Smooth muscle cell (in vitro differentiated cells): ENCODE data around the gene RGS6. TPM values are rescaled to one million over a fixed set of nuclear protein-coding genes. Genes with fewer than 3 reads are reported as not detected.

Source experiments
- DNase-seq: peaks from one replicate; lab custom pipeline; 2025; ENCODE audit not compliant: unreplicated experiment; lab: John Stamatoyannopoulos, UW
- H2AFZ ChIP-seq: fragments of 200-600 bp; sonication (generic); 2 replicates; pipeline ENCODE4 v1.6.0; 2016; ENCODE audit warnings: antibody characterized with exemption, low read depth, mild to moderate bottlenecking
- H3F3A ChIP-seq: fragments of 200-600 bp; sonication (generic); 2 replicates; pipeline ENCODE4 v1.6.0; 2017; ENCODE audit warnings: antibody characterized with exemption, low read depth
- H3K27ac ChIP-seq: fragments of 200-600 bp; sonication (generic); 2 replicates; pipeline ENCODE4 v1.5.1; 2016; ENCODE audit warnings: low read depth, mild to moderate bottlenecking
- H3K27me3 ChIP-seq: fragments of 200-600 bp; sonication (generic); 2 replicates; pipeline ENCODE4 v1.6.1; 2016; ENCODE audit warnings: low read depth, mild to moderate bottlenecking
- H3K36me3 ChIP-seq: fragments of 200-600 bp; sonication (generic); 2 replicates; pipeline ENCODE4 v1.5.1; 2016; ENCODE audit warnings: low read depth
- H3K4me1 ChIP-seq: fragments of 200-600 bp; sonication (generic); 2 replicates; pipeline ENCODE4 v1.5.1; 2016; ENCODE audit warnings: low read depth
- H3K4me2 ChIP-seq: fragments of 200-600 bp; sonication (generic); 2 replicates; pipeline ENCODE4 v1.6.0; 2016; ENCODE audit warnings: mild to moderate bottlenecking
- H3K4me3 ChIP-seq: fragments of 200-600 bp; sonication (generic); 2 replicates; pipeline ENCODE4 v1.5.1; 2016; ENCODE audit warnings: mild to moderate bottlenecking
- H3K79me2 ChIP-seq: fragments of 200-600 bp; sonication (generic); 2 replicates; pipeline ENCODE4 v1.6.0; 2016; ENCODE audit warnings: low read depth, mild to moderate bottlenecking
- H3K9ac ChIP-seq: fragments of 200-600 bp; sonication (generic); 2 replicates; pipeline ENCODE4 v1.6.0; 2016; ENCODE audit warnings: low read depth
- H3K9me3 ChIP-seq: fragments of 200-600 bp; sonication (generic); replicated peaks from 2 replicates; pipeline ENCODE4 v1.5.1; 2016; ENCODE audit warnings: low read depth
- H4K20me1 ChIP-seq: fragments of 200-600 bp; sonication (generic); 2 replicates; pipeline ENCODE4 v1.6.0; 2016; ENCODE audit warnings: low read depth
- CTCF ChIP-seq: fragments of 200-600 bp; sonication (generic); IDR thresholded peaks from 2 replicates; pipeline ENCODE4 v1.5.1; 2017; ENCODE audit warnings: borderline replicate concordance, mild to moderate bottlenecking, antibody characterized with exemption; ENCODE audit not compliant: insufficient read depth, poor library complexity, severe bottlenecking
- WGBS: methylation state at CpG from one replicate; pipeline ENCODE4 v1.1.7; 2016; ENCODE audit warnings: low lambda C conversion rate; 5-methylcytosine and 5-hydroxymethylcytosine counted together
- polyA plus RNA-seq: library from polyadenylated mRNA; unstranded; fragments of >200 nt; fragmentation: Nextera tagmentation; extraction: Ambion mirVana; gene quantifications from 2 replicates; pipeline ENCODE4 v1.2.1, GENCODE V29; 2016
- total RNA-seq: library from RNA; depleted of rRNA; stranded (reverse); fragments of >200 nt; gene quantifications from 2 replicates; pipeline ENCODE4 v1.2.3, GENCODE V29; 2014

Gene RGS6
- total and polyA plus RNA-seq, 2 experiments from 2014 or later = 0.40 TPM; not detected in 1

DNA sequence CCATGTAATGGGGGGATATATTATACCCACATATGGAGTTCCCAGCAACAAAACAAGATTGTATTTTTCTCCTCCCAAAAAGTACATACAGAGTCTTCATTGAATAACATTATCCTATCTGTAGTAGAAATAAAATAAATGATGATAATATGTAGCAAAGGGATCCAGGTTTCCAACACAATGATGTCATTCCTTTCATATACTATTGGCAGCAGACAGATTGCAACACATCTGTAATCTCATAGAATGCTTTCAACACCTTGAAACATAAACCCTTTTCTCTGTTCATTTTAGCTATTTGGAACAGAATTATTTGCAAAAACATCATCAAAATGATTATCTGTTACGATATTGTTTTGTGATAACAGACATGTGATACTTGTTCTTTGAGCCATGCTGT lies 644.0 kb downstream of the RGS6 start:
- no peak for DNase-seq
- WGBS = 85% methylated on average over 1 of the region's 1 CpG

DNA sequence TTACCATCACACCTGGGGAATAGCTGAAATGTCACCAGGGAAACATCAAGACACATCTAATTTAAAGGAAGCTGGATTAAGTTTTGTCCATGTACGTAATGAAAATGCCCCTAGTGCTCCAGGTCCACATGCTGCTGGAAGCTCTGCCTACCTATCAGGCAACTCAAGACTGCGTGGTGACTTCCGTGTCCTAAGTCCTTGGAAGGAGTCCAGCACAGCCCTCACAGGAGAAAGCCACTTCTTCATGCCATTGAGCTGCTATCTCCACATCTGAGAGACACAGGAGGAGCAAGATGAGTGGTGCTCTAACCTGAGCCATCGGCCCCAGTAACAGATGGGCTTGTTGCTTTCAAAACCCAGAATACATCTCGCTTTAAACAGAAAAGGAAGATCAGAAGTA lies 645.3 kb downstream of the RGS6 start:
- Histone ChIP-seq H3K27me3 (peaks cover 13% of the 10 kb centered on the region), H3K9ac (no peak overlapping the region), H3K4me2 (no peak overlapping the region), H3K9me3 (no peaks in the 10 kb centered on the region), H2AFZ (no peak overlapping the region), H3K4me3 (no peak overlapping the region), H3K4me1 (no peaks in the 10 kb centered on the region), H3F3A (no peaks in the 10 kb centered on the region), H3K79me2 (no peaks in the 10 kb centered on the region), H3K36me3 (no peaks in the 10 kb centered on the region), H3K27ac (no peak overlapping the region), H4K20me1 (no peaks in the 10 kb centered on the region)
- no peak for TF ChIP-seq CTCF
- no peak for DNase-seq
- 93% methylated on average over 5 of the region's 5 CpGs for WGBS

More for the DNA sequence above, 644.0 kb downstream of the RGS6 start:
- no peaks in the 10 kb centered on the region for H3K9me3 ChIP-seq
- H2AFZ ChIP-seq = no peak overlapping the region
- H3K27ac ChIP-seq = no peak overlapping the region
- H3K4me3 ChIP-seq = no peak overlapping the region
- H3K36me3 ChIP-seq = no peaks in the 10 kb centered on the region
- H3K4me1 ChIP-seq = no peaks in the 10 kb centered on the region
- H3K27me3 ChIP-seq = peaks cover 13% of the 10 kb centered on the region
- no peak for TF ChIP-seq CTCF
- H3K9ac ChIP-seq = no peak overlapping the region
- H3F3A ChIP-seq = no peaks in the 10 kb centered on the region
- no peaks in the 10 kb centered on the region for H3K79me2 ChIP-seq
- no peak overlapping the region for H3K4me2 ChIP-seq
- no peaks in the 10 kb centered on the region for H4K20me1 ChIP-seq

- Histone ChIP-seq H3K27ac (no peak overlapping the region), H3K79me2 (no peaks in the 10 kb centered on the region), H3K27me3 (peaks cover 13% of the 10 kb centered on the region), H3K4me3 (no peak overlapping the region), H4K20me1 (no peaks in the 10 kb centered on the region), H3K4me1 (no peaks in the 10 kb centered on the region), H3F3A (no peaks in the 10 kb centered on the region), H2AFZ (no peak overlapping the region), H3K4me2 (no peak overlapping the region), H3K9ac (no peak overlapping the region), H3K9me3 (no peaks in the 10 kb centered on the region), H3K36me3 (no peaks in the 10 kb centered on the region)
- WGBS = 94% methylated on average over 5 of the region's 5 CpGs
- DNase-seq = no peak
- no peak for TF ChIP-seq CTCF
Measured at GRCh38 chr14:72578514-72578913, 646.3 kb downstream of the RGS6 start.

DNA sequence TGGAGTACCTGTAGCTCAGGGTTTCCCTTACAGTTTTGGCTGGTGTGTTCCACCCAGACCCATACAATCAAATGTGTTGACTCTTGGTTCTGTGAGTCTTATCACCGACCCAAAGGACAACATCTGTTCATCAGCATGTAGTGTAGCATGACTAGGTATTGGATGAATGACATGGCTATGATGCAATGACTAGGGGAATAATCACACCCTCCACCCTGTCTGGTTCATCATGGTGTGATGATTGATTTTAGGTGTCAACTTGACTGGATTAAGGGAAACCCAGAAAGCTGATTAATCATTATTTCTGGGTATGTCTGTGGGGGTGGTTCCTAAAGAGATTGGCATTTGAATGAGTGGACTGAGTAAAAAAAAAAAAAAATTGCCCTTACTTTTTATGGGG lies 650.4 kb downstream of the RGS6 start:
- Histone ChIP-seq H3K79me2 (no peaks in the 10 kb centered on the region), H3K9me3 (no peaks in the 10 kb centered on the region), H3K27me3 (no peaks in the 10 kb centered on the region), H3K27ac (no peak overlapping the region), H3F3A (no peaks in the 10 kb centered on the region), H2AFZ (no peak overlapping the region), H3K4me2 (no peak overlapping the region), H3K36me3 (no peaks in the 10 kb centered on the region), H4K20me1 (no peaks in the 10 kb centered on the region), H3K4me1 (no peaks in the 10 kb centered on the region), H3K9ac (no peak overlapping the region), H3K4me3 (no peak overlapping the region)
- TF ChIP-seq CTCF = no peak
- WGBS = 88% methylated on average over 1 of the region's 1 CpG
- DNase-seq = no peak
